ENCODE results near the gene PSMD3.

Gene PSMD3

DNA sequence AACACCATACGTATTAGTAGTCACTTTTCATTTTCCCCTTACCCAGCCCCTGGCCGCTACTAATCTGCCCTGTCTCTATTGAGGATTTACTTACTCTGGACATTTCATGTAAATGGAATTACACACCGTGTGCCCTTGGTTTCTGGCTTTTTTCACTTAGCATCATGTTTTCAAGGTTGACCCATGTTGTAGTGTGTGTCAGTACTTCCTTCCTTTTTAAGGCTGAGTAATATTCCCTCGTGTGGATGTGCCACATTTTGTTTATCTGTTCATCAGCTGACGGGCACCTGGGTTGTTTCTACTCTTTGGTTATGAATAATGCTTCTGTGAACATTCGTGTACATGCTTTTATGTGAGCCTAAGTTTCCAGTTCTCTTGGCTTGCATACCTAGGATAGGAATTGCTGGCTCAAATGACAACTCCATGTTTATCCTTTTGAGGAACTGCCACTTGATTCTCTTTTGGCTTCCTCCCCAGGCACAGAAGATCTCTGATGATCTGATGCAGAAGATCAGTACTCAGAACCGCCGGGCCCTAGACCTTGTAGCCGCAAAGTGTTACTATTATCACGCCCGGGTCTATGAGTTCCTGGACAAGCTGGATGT, 7.7 kb downstream of the PSMD3 start:
- Histone ChIP-seq H3K27me3 (ENCODE audit: control insufficient read depth, insufficient read depth, low read length) (no peaks in the 10 kb centered on the region), H3K4me1 (no peaks in the 10 kb centered on the region), H2AFZ (no peak overlapping the region), H3K9ac (no peak overlapping the region), H3K36me3 (ENCODE audit: control insufficient read depth, insufficient read depth, low read length) (no peaks in the 10 kb centered on the region), H3K27ac (no peak overlapping the region), H3K9me3 (ENCODE audit: control insufficient read depth, low read length) (no peaks in the 10 kb centered on the region), H3K4me3 (ENCODE audit: low read depth, low read length) (no peak overlapping the region), H3K79me2 (peaks cover 11% of the 10 kb centered on the region), H3K4me2 (ENCODE audit: low read length) (no peak overlapping the region)
- TF ChIP-seq, protein P1, sequence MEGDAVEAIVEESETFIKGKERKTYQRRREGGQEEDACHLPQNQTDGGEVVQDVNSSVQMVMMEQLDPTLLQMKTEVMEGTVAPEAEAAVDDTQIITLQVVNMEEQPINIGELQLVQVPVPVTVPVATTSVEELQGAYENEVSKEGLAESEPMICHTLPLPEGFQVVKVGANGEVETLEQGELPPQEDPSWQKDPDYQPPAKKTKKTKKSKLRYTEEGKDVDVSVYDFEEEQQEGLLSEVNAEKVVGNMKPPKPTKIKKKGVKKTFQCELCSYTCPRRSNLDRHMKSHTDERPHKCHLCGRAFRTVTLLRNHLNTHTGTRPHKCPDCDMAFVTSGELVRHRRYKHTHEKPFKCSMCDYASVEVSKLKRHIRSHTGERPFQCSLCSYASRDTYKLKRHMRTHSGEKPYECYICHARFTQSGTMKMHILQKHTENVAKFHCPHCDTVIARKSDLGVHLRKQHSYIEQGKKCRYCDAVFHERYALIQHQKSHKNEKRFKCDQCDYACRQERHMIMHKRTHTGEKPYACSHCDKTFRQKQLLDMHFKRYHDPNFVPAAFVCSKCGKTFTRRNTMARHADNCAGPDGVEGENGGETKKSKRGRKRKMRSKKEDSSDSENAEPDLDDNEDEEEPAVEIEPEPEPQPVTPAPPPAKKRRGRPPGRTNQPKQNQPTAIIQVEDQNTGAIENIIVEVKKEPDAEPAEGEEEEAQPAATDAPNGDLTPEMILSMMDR (IDR thresholded peaks at IDR 0.05), result no peak

DNA sequence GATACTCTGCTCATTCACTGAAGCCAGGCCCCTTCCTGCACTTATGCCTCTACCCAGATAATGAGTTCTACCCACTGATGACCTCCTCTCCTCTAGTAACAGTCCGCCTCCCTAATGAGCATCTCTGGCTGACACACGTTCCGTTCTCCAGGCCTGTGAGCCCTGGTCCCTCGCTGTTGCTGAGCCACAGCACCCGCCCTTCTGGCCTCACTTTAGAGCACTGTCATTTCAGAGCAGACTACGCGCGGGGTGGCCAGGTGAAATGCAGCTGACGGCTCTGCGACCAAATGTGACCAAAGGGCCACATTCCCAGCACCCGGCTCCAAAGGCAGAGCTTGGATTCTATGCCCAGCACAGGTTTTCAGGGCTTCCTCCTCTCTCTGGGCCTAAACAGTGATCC, 13.8 kb downstream of the PSMD3 start:
- TF ChIP-seq, protein P1 (IDR thresholded peaks at IDR 0.05), result no peak
- no peaks in the 10 kb centered on the region for H3K79me2 ChIP-seq
- no peak overlapping the region for H3K27ac ChIP-seq

DNA sequence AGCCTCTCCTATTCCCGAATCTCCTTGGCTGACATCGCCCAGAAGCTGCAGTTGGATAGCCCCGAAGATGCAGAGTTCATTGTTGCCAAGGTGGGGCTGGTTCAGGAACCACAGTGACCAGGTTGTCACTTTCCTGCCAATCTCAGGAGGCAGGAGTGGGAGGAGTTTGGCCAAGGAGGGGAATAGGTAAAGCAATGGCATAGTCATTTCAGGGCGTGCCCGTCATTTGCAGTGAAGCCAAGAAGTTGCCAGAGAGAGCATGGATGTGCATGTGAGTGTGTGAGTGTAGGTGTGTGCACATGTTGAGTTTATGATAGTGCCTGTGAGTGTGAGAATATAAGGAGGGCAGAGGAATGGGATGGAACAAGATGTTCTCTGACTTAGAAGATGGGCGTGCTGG, 14.8 kb downstream of the PSMD3 start:
- Histone ChIP-seq H3K9ac (no peak overlapping the region), H3K27ac (no peak overlapping the region), H3K4me3 (ENCODE audit: low read depth, low read length) (no peak overlapping the region)

More for the DNA sequence above, 13.8 kb downstream of the PSMD3 start:
- no peak overlapping the region for H2AFZ ChIP-seq
- no peak overlapping the region for H3K9ac ChIP-seq
- no peaks in the 10 kb centered on the region for H3K4me1 ChIP-seq
- H3K4me2 ChIP-seq (ENCODE audit: low read length), result no peak overlapping the region
- no peaks in the 10 kb centered on the region for H3K9me3 ChIP-seq (ENCODE audit: control insufficient read depth, low read length)
- H3K4me3 ChIP-seq (ENCODE audit: low read depth, low read length), result no peak overlapping the region
- H3K36me3 ChIP-seq (ENCODE audit: control insufficient read depth, insufficient read depth, low read length), result no peaks in the 10 kb centered on the region
- H3K27me3 ChIP-seq (ENCODE audit: control insufficient read depth, insufficient read depth, low read length), result no peaks in the 10 kb centered on the region

DNA sequence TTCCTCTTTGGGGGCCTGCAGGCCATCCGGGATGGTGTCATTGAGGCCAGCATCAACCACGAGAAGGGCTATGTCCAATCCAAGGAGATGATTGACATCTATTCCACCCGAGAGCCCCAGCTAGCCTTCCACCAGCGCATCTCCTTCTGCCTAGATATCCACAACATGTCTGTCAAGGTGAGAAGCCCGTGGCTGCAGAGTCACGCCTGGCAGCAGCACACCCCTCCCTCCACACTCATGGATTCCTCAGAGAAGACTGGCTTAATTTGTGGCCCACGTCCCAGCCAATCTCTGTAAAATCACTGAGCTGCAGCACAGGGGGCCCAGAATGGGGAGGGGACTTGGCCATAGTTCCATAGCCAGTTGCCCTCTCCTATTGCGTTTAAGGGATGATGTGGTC, 15.6 kb downstream of the PSMD3 start:
- Histone ChIP-seq H3K4me2 (ENCODE audit: low read length) (no peak overlapping the region), H3K9ac (no peak overlapping the region), H3K27ac (no peak overlapping the region), H2AFZ (no peak overlapping the region), H3K79me2 (no peaks in the 10 kb centered on the region), H3K27me3 (ENCODE audit: control insufficient read depth, insufficient read depth, low read length) (no peaks in the 10 kb centered on the region), H3K4me1 (no peaks in the 10 kb centered on the region), H3K36me3 (ENCODE audit: control insufficient read depth, insufficient read depth, low read length) (no peaks in the 10 kb centered on the region), H3K9me3 (ENCODE audit: control insufficient read depth, low read length) (no peaks in the 10 kb centered on the region), H3K4me3 (ENCODE audit: low read depth, low read length) (no peak overlapping the region)
- TF ChIP-seq, protein P1 (IDR thresholded peaks at IDR 0.05), result no peak

More for the DNA sequence above, 14.8 kb downstream of the PSMD3 start:
- Histone ChIP-seq H3K9me3 (ENCODE audit: control insufficient read depth, low read length) (no peaks in the 10 kb centered on the region), H3K79me2 (no peaks in the 10 kb centered on the region), H3K27me3 (ENCODE audit: control insufficient read depth, insufficient read depth, low read length) (no peaks in the 10 kb centered on the region), H3K36me3 (ENCODE audit: control insufficient read depth, insufficient read depth, low read length) (no peaks in the 10 kb centered on the region), H2AFZ (no peak overlapping the region), H3K4me1 (no peaks in the 10 kb centered on the region), H3K4me2 (ENCODE audit: low read length) (no peak overlapping the region)
- TF ChIP-seq, protein P1 (IDR thresholded peaks at IDR 0.05), result no peak

DNA sequence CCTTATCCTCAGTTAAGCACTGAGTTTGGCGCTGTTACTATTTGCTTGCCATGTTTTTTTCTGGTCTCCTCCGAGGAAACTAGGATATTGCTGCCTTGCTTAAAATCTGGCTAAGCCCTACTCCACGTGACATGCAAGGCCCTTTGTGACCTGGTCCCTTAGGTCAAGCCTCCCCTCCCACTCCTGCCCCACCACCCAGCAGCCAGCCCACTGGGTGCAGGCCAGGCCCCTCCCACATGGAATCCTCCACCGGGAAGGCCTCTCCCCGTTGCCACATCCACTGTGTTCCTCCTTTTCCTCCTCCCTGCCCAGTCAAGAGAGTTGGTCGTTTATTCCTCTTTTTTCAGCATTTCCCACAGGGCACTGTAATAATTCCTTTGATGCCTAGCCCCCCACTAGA, 16.2 kb downstream of the PSMD3 start:
- no peak overlapping the region for H3K9ac ChIP-seq
- no peaks in the 10 kb centered on the region for H3K36me3 ChIP-seq (ENCODE audit: control insufficient read depth, insufficient read depth, low read length)
- no peak overlapping the region for H2AFZ ChIP-seq
- no peaks in the 10 kb centered on the region for H3K4me1 ChIP-seq
- H3K27me3 ChIP-seq (ENCODE audit: control insufficient read depth, insufficient read depth, low read length), result no peaks in the 10 kb centered on the region
- no peaks in the 10 kb centered on the region for H3K79me2 ChIP-seq
- no peak overlapping the region for H3K27ac ChIP-seq
- TF ChIP-seq, protein P1 (IDR thresholded peaks at IDR 0.05), result no peak
- H3K4me3 ChIP-seq (ENCODE audit: low read depth, low read length), result no peak overlapping the region
- no peaks in the 10 kb centered on the region for H3K9me3 ChIP-seq (ENCODE audit: control insufficient read depth, low read length)
- H3K4me2 ChIP-seq (ENCODE audit: low read length), result no peak overlapping the region

Data from parathyroid adenoma (tissue), 2 donors.